ENCODE data around the gene NUTM2D. TPM values are rescaled to one million over a fixed set of nuclear protein-coding genes. Genes with fewer than 3 reads are reported as not detected.
"Not testable (repeated sequence)": the region's sequence is repeated elsewhere in the genome, so short reads cannot be mapped to it uniquely, and the experiment has no call there.

Gene NUTM2D
- total RNA-seq (2014; rRNA removed) = 0.90 and 1.4 TPM in 2 replicates
- polyA plus RNA-seq (2012) = 1.1 TPM

DNA sequence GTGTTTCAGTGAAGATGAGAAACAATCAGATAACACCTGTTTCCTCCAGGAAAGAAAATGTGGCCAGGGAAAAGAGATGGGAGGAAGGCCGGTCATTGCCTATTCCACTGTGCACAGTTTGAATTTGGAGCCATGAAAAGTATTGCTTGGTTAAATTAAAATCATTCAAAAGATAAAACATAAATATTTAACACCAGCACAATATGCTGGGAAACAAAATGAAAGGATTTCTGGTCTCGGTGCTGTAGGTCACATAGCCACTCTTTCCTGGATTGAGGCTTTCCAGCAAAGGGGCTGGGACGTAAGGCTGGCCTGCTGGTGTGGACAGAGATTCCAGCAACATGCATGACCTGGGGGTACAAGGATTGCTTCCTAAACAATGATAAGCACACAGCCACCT, at the start of gene NUTM2D:
Gene NUTM2D (plus strand): TSS at position 301 of the 400 bp plus-strand sequence. CDS start 522 bp downstream, outside the sequence.
- DNase-seq (ENCODE audit: low read depth) = not testable (repeated sequence)

- not testable (repeated sequence) for DNase-seq (ENCODE audit: low read depth)
These were observed 48.8 kb upstream of the NUTM2D start for GRCh38 chr10:87308702-87309101.

- DNase-seq (ENCODE audit: low read depth) = not testable (repeated sequence)
These were observed 47.9 kb upstream of the NUTM2D start for GRCh38 chr10:87309657-87310056.

DNA sequence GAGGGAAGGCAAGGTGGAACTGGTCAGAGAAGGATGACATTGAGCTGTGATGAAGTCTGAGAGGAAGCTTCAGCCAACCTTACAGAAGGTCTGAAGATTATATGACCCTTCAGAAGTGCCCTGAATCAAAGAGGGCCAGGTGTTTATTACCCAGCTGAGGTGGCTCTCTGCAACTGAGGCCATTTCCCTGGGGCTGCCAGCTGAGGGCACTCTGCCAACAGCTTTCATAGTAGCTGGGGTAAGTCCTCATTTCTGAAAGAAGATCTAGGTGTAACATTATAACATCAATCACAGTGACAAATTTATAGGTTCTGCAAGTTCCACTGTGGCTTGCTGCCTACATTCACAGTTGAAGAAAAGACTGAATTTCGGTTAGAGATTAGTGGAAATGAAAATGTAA, 46.0 kb upstream of the NUTM2D start:
- not testable (repeated sequence) for DNase-seq (ENCODE audit: low read depth)

- not testable (repeated sequence) for DNase-seq (ENCODE audit: low read depth)
These were observed 43.7 kb upstream of the NUTM2D start for GRCh38 chr10:87313649-87314359.

GRCh38 chr10:87314360-87314973, 43.1 kb upstream of the NUTM2D start:
- peak; percentile 5 for DNase-seq (ENCODE audit: low read depth)

DNA sequence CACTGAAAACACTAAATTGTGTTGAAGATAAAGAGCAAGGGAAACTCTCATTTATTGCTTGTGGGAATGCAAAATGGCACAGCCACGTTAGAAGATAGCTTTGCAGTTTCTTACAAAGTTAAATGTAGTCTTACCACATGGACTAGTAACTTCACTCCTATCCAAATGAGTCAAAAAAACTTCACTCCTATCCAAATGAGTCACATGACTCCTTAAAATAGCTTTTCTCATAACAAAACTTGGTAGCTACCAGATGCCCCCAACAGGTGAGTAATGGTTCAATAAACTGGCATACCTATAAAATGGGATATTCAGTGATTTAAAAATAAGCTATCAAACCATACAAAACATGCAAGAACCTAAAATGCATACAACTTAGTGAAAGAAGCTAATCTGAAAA, 36.0 kb upstream of the NUTM2D start:
- peak; percentile 10 for DNase-seq (ENCODE audit: low read depth)

- DNase-seq (ENCODE audit: low read depth) = not testable (repeated sequence)
These were observed 33.0 kb upstream of the NUTM2D start for GRCh38 chr10:87324559-87324958.

DNA sequence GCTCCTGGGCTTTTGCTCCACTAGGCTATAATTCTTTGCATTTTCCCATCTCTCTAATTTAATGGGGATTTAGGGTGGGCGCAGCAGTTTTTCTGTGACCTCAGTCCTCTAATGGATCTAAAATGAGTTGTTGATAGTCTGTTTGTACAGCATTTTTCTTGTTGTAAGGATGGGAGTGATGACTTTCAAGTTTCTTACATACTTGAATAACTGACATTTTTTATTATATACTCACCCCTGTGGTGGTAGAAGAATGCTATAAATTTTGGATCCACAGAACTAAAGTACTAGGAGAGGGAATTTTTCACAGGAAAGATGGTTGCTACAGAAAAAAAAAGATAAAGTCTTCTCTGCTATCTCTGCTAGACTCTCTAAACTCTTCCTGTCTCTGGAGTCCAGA, 29.6 kb upstream of the NUTM2D start:
- DNase-seq (ENCODE audit: low read depth) = peak; percentile 26

GRCh38 chr10:87329131-87329530, 28.4 kb upstream of the NUTM2D start:
- DNase-seq (ENCODE audit: low read depth) = not testable (repeated sequence)

GRCh38 chr10:87332687-87333086, 24.9 kb upstream of the NUTM2D start:
- peak; percentile 6 for DNase-seq (ENCODE audit: low read depth)

GRCh38 chr10:87340411-87340810, 17.1 kb upstream of the NUTM2D start:
- DNase-seq (ENCODE audit: low read depth) = peak; percentile 30

DNA sequence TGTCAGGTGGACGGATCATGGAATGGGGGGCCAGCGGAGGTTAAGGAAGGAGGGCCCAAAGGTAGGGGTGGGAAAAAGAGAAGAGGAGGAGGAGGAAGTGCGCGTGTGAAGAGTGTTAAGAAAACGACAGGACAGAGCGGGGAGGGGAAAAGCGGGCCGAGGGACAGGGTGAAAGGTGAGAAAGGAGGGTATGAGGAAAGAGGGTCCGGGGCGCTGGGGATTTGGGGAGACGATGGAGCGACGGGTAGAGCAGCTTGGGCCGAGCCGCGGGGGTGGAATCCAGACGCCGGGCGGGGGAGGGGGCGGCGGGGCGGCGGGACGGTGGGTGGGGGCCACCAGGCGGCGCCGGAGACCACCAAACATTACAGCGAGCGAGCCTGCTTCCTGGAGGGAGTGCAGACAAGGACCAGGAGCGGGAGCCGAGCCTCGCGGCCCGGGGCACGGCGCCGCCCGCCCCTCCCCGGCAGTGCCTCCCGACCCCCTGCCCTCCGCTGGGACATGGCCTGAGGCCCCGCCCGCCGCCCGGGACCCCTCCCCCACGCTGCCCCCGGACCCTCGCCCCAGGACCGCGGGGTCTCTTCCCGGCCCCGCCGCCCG, 15.9 kb upstream of the NUTM2D start:
- not testable (repeated sequence) for DNase-seq (ENCODE audit: low read depth)

- peak; percentile 92 for DNase-seq (ENCODE audit: low read depth)
These were observed 15.3 kb upstream of the NUTM2D start for GRCh38 chr10:87342249-87342710.

DNA sequence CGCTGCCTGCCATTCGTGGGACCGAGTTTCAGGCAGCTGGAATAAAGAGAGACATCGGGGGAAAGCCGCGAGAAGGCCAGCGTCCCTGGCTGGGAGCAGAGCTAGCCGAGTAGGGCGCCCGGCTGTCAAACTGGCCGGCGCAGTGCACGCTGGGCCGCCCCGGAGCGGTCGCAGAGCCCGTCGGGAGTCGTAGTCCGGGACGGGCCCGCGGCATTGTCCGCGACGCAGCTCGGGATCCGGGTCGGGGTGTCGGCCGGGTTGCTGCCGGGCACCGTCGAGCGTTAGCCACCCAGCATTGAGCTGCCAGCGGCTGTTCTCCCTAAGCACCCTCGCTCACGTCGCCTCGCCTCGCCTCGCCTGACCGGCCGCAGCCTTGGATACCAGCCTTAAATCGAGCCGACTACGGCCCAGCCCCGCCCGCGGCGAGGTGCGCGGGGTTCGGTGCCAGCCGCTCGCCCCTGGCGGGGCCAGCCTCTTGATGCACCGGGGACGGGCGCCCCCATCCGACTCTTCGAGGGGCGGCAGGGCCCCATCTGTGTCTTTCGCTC, 14.8 kb upstream of the NUTM2D start:
- peak; percentile 71 for DNase-seq (ENCODE audit: low read depth)

- DNase-seq (ENCODE audit: low read depth) = not testable (repeated sequence)
These were observed 11.8 kb upstream of the NUTM2D start for GRCh38 chr10:87345743-87346142.

DNA sequence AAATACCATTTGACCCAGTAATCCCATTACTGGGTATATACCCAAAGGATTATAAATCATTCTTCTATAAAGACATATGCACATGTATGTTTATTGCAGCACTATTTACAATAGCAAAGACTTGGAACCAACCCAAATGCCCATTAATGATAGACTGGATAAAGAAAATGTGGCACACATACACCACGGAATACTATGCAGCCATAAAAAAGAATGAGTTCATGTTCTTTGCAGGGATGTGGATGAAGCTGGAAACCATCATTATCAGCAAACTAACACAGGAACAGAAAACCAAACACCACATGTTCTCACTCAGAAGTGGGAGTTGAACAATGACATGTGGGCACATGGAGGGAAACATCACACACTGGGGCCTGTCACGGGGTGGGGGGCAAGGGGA, 7.4 kb upstream of the NUTM2D start:
- DNase-seq (ENCODE audit: low read depth) = not testable (repeated sequence)

DNA sequence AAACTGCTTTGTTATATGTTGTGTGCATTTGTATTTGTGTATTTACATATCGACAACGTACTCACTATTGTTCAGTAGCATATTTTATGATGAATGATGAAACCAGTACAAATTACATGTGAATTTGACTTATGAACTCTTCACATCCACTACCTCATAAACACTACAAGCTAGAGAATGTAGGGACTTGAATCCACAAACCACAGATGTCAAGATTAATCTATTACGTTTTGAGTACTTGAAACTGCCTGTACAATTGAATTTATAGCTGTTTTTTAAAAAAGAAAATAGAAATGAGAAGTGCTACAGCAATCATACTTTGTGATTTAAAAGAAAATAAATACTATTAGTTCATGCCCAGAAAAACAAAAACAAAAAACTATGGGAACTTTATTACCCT, 4.7 kb upstream of the NUTM2D start:
- not testable (repeated sequence) for DNase-seq (ENCODE audit: low read depth)

- DNase-seq (ENCODE audit: low read depth) = not testable (repeated sequence)
These were observed 2.4 kb upstream of the NUTM2D start for GRCh38 chr10:87355110-87355509.

- DNase-seq (ENCODE audit: low read depth) = not testable (repeated sequence)
These were observed 615 bp downstream of the NUTM2D start for GRCh38 chr10:87358159-87358558.

- not testable (repeated sequence) for DNase-seq (ENCODE audit: low read depth)
These were observed 12.1 kb downstream of the NUTM2D start for GRCh38 chr10:87369514-87370112.

GRCh38 chr10:87374091-87374490, 16.5 kb downstream of the NUTM2D start:
- peak; percentile 54 for DNase-seq (ENCODE audit: low read depth)

Measured in LHCN-M2 (cell line).